ENCODE measurements around the gene WDR72. TPM values are rescaled to one million over a fixed set of nuclear protein-coding genes. Genes with fewer than 3 reads are reported as not detected.

Gene WDR72
- total and polyA plus RNA-seq, 2 of the 13 experiments (the other 11 are each of a cell fraction or from before 2014, with no cell fraction given): 0.21 to 0.60 TPM

GRCh38 chr15:53511175-53511574 is 248.3 kb downstream of the WDR72 start:
- ATAC-seq (peak; percentile 38; the same call in 2 of the 3 replicates), FAIRE-seq (no peak), DNase-seq (ENCODE audit: low spot score) (peak; percentile 7)
- BruUV-seq (replicated peaks): no TSS peak
- no peak overlapping the region for H3K4me3 ChIP-seq (replicated peaks in 1 of 3; ENCODE audit: insufficient read depth in 1 of 3, low read depth in 2 of 3, low read length in 3 of 3)
- no peak overlapping the region for H3K4me2 ChIP-seq (ENCODE audit: low read depth, low read length)
- peak overlapping the region; percentile 74 for H2AFZ ChIP-seq (ENCODE audit: low read length)
- H3K79me2 ChIP-seq (ENCODE audit: insufficient read depth, low read length): no peaks in the 10 kb centered on the region
- peaks cover 27% of the 10 kb centered on the region for H3K4me1 ChIP-seq (ENCODE audit: insufficient read depth, low read length)
- H3K36me3 ChIP-seq (replicated peaks in 1 of 2; ENCODE audit: control insufficient read depth in 1 of 2, insufficient read depth in 2 of 2, low read length in 2 of 2): no peaks in the 10 kb centered on the region
- H3K27me3 ChIP-seq (ENCODE audit: control insufficient read depth in 1 of 2, insufficient read depth in 2 of 2, low read length in 2 of 2): no peaks in the 10 kb centered on the region
- in situ Hi-C loops (cut with HindIII; ENCODE audit: extremely low pct_ligation_motif_present, low pct_unique_long_range_greater_than_20kb): no loop called here
- no peaks in the 10 kb centered on the region for H4K20me1 ChIP-seq (ENCODE audit: insufficient read depth, low read length)
- H3K27ac ChIP-seq (ENCODE audit: extremely low read length, insufficient read depth, low read length): no peak overlapping the region
- intact Hi-C loops (cut with micrococcal nuclease; ENCODE audit: unreplicated experiment): no loop called here
- ChIA-PET CTCF (ENCODE audit: low intra/inter-chr PET ratio, low total read pairs) (no interaction called here), POLR2A (no interaction called here)
- no peak overlapping the region for H3K9ac ChIP-seq (ENCODE audit: insufficient read depth, low read depth, low read length)
- no peaks in the 10 kb centered on the region for H3K9me3 ChIP-seq (ENCODE audit: low read length)
- peak; percentile 68 for TF ChIP-seq BCL6 (CRISPR knock-in tag; IDR thresholded peaks at IDR 0.05)
- TF ChIP-seq MAFG (CRISPR knock-in tag; IDR thresholded peaks at IDR 0.05): no peak
- TF ChIP-seq WIZ (CRISPR knock-in tag; IDR thresholded peaks at IDR 0.05): no peak
- TF ChIP-seq SOX6 (IDR thresholded peaks at IDR 0.05): no peak
- TF ChIP-seq SOX6 (CRISPR knock-in tag; IDR thresholded peaks at IDR 0.05): peak; percentile 27; the same call in 1 of the 2 replicates
- TF ChIP-seq FOXO1 (CRISPR knock-in tag; IDR thresholded peaks at IDR 0.05): 0 out of 2 replicates have a peak, but pooled peaks have one; percentile 40
- peak; percentile 36 for TF ChIP-seq TEAD3 (CRISPR knock-in tag; optimal IDR thresholded peaks at IDR 0.05; ENCODE audit: borderline replicate concordance)
- no peak for TF ChIP-seq FOXA1 (IDR thresholded peaks at IDR 0.05)
- TF ChIP-seq FOXA1 (CRISPR knock-in tag; IDR thresholded peaks at IDR 0.05): peak; percentile 50; the same call in 1 of the 2 replicates
- TF ChIP-seq FOXP1 (IDR thresholded peaks at IDR 0.05): no peak
- TF ChIP-seq FOXP1 (CRISPR knock-in tag; IDR thresholded peaks at IDR 0.05): peak; percentile 37; the same call in 1 of the 2 replicates
- TF ChIP-seq FOXA3 (CRISPR knock-in tag; IDR thresholded peaks at IDR 0.05): peak; percentile 73
- no peak for TF ChIP-seq CBX1 (IDR thresholded peaks at IDR 0.05; ENCODE audit: low read depth)
- peak; percentile 41; the same call in 1 of the 2 replicates for TF ChIP-seq GATAD2A (CRISPR knock-in tag; IDR thresholded peaks at IDR 0.05)
- TF ChIP-seq, protein P1, sequence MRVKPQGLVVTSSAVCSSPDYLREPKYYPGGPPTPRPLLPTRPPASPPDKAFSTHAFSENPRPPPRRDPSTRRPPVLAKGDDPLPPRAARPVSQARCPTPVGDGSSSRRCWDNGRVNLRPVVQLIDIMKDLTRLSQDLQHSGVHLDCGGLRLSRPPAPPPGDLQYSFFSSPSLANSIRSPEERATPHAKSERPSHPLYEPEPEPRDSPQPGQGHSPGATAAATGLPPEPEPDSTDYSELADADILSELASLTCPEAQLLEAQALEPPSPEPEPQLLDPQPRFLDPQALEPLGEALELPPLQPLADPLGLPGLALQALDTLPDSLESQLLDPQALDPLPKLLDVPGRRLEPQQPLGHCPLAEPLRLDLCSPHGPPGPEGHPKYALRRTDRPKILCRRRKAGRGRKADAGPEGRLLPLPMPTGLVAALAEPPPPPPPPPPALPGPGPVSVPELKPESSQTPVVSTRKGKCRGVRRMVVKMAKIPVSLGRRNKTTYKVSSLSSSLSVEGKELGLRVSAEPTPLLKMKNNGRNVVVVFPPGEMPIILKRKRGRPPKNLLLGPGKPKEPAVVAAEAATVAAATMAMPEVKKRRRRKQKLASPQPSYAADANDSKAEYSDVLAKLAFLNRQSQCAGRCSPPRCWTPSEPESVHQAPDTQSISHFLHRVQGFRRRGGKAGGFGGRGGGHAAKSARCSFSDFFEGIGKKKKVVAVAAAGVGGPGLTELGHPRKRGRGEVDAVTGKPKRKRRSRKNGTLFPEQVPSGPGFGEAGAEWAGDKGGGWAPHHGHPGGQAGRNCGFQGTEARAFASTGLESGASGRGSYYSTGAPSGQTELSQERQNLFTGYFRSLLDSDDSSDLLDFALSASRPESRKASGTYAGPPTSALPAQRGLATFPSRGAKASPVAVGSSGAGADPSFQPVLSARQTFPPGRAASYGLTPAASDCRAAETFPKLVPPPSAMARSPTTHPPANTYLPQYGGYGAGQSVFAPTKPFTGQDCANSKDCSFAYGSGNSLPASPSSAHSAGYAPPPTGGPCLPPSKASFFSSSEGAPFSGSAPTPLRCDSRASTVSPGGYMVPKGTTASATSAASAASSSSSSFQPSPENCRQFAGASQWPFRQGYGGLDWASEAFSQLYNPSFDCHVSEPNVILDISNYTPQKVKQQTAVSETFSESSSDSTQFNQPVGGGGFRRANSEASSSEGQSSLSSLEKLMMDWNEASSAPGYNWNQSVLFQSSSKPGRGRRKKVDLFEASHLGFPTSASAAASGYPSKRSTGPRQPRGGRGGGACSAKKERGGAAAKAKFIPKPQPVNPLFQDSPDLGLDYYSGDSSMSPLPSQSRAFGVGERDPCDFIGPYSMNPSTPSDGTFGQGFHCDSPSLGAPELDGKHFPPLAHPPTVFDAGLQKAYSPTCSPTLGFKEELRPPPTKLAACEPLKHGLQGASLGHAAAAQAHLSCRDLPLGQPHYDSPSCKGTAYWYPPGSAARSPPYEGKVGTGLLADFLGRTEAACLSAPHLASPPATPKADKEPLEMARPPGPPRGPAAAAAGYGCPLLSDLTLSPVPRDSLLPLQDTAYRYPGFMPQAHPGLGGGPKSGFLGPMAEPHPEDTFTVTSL (CRISPR knock-in tag; IDR thresholded peaks at IDR 0.05; ENCODE audit: borderline replicate concordance): peak; percentile 31; the same call in 1 of the 2 replicates
- TF ChIP-seq SALL1 (CRISPR knock-in tag; IDR thresholded peaks at IDR 0.05): no peak
- TF ChIP-seq ZNF652 (CRISPR knock-in tag; IDR thresholded peaks at IDR 0.05; ENCODE audit: borderline replicate concordance, low read depth): no peak
- TF ChIP-seq CBFB (CRISPR knock-in tag; IDR thresholded peaks at IDR 0.05): no peak
- TF ChIP-seq MXD4 (CRISPR knock-in tag; IDR thresholded peaks at IDR 0.05): no peak
- TF ChIP-seq ARID5B (CRISPR knock-in tag; IDR thresholded peaks at IDR 0.05): peak; percentile 61
- TF ChIP-seq HMG20A (CRISPR knock-in tag; IDR thresholded peaks at IDR 0.05; ENCODE audit: borderline replicate concordance): 0 out of 2 replicates have a peak, but pooled peaks have one; percentile 18

Measured in HepG2 (cell line).